HepG2 (cell line): Measurements from ENCODE around the gene RFX7. TPM values are rescaled to one million over a fixed set of nuclear protein-coding genes. Genes with fewer than 3 reads are reported as not detected.
A peak's percentile ranks its signal among the peaks of the same experiment; 100 is the strongest.

Experiments used
- ATAC-seq: fragments of 200-7000 bp; cut with Tn5 transposase; 3 replicates; pipeline ENCODE4 v1.9.1; 2020; ENCODE audit warnings: mild to moderate bottlenecking, moderate library complexity
- BruUV-seq: library from RNA; stranded (reverse); fragments of 400-500 nt; replicated peaks from 2 replicates; lab custom pipeline; 2021; lab: Mats Ljungman, UMichigan
- CTCF ChIA-PET: fragments of 300-600 bp; formaldehyde crosslinking; extraction: SDS; loops from one replicate; lab custom pipeline; 2021; ENCODE audit warnings: low total read pairs, inconsistent platforms, low intra/inter-chr PET ratio; lab: Yijun Ruan, JAX
- POLR2A ChIA-PET: fragments of 350-600 bp; sonication (Branson Sonifier 250); formaldehyde crosslinking; loops from one replicate; lab custom pipeline; 2020; ENCODE audit warnings: antibody characterized with exemption, inconsistent platforms; lab: Yijun Ruan, JAX
- DNase-seq: peaks from one replicate; pipeline ENCODE4 v3.0.0-alpha.2; 2015; ENCODE audit warnings: low spot score
- FAIRE-seq: peaks from 3 replicates; lab custom pipeline; 2011; peaks lifted over from hg19 to GRCh38; lab: Jason Lieb, UNC
- H2AFZ ChIP-seq: one replicate; pipeline ENCODE4 v1.6.1; 2011; ENCODE audit warnings: low read length, inconsistent platforms
- H3K27ac ChIP-seq: fragments of 300-600 bp; 3 replicates; pipeline ENCODE4 v1.8.0; 2011; ENCODE audit warnings: mixed run types, mild to moderate bottlenecking, mixed read lengths, low read length, inconsistent platforms; ENCODE audit not compliant: insufficient read depth; ENCODE audit errors: extremely low read length
- H3K27me3 ChIP-seq, 2 experiments: fragments of 200-600 bp in 1 of 2; 2 replicates in 1 of 2; 3 replicates in 1 of 2; pipeline versions ENCODE4 v1.6.0 to v1.8.0; 2011; ENCODE audit warnings: low read length in 2 of 2, mild to moderate bottlenecking in 2 of 2, moderate library complexity in 2 of 2, inconsistent platforms in 1 of 2; ENCODE audit not compliant: insufficient read depth in 2 of 2, control insufficient read depth in 1 of 2
- H3K36me3 ChIP-seq, 2 experiments: fragments of 200-600 bp in 1 of 2; replicated peaks in 1 of 2; 2 replicates in 1 of 2; 3 replicates in 1 of 2; pipeline versions ENCODE4 v1.5.1 to v1.8.0; 2011; ENCODE audit warnings: low read length in 2 of 2, inconsistent platforms in 1 of 2; ENCODE audit not compliant: insufficient read depth in 2 of 2, control insufficient read depth in 1 of 2
- H3K4me1 ChIP-seq: 2 replicates; pipeline ENCODE4 v1.5.1; 2012; ENCODE audit warnings: low read length, inconsistent platforms; ENCODE audit not compliant: insufficient read depth
- H3K4me2 ChIP-seq: 2 replicates; pipeline ENCODE4 v1.6.0; 2011; ENCODE audit warnings: low read depth, low read length, inconsistent platforms
- H3K4me3 ChIP-seq, 3 experiments: fragments of 200-600 bp in 1 of 3; sonication (generic), shearing (Covaris generic) in 1 of 3; replicated peaks in 1 of 3; 2 replicates each; pipeline ENCODE4 v1.5.1; 2011 to 2016; ENCODE audit warnings: low read length in 3 of 3, inconsistent platforms in 2 of 3, low read depth in 2 of 3, mild to moderate bottlenecking in 2 of 3, control low read depth in 1 of 3, mixed read lengths in 1 of 3; ENCODE audit not compliant: insufficient read depth in 1 of 3
- H3K79me2 ChIP-seq: one replicate; pipeline ENCODE4 v1.6.1; 2011; ENCODE audit warnings: low read length, inconsistent platforms; ENCODE audit not compliant: insufficient read depth
- H3K9ac ChIP-seq: 2 replicates; pipeline ENCODE4 v1.6.0; 2011; ENCODE audit warnings: mild to moderate bottlenecking, low read depth, low read length, inconsistent platforms; ENCODE audit not compliant: insufficient read depth
- H3K9me3 ChIP-seq: 2 replicates; pipeline ENCODE4 v1.5.1; 2012; ENCODE audit warnings: mild to moderate bottlenecking, low read length
- H4K20me1 ChIP-seq: 2 replicates; pipeline ENCODE4 v1.6.0; 2011; ENCODE audit warnings: inconsistent platforms, mild to moderate bottlenecking, low read length, moderate library complexity; ENCODE audit not compliant: insufficient read depth
- HMGXB3 ChIP-seq: sonication (generic); formaldehyde crosslinking; IDR thresholded peaks from 2 replicates; pipeline ENCODE4 v1.4.0; 2020; ENCODE audit warnings: missing genetic modification reagents, borderline replicate concordance
- KDM5A ChIP-seq: fragments of 200-600 bp; sonication (generic); IDR thresholded peaks from 2 replicates; pipeline ENCODE4 v1.7.0; 2018; ENCODE audit warnings: antibody characterized with exemption, mild to moderate bottlenecking, low read length, borderline replicate concordance
- PHF5A ChIP-seq: IDR thresholded peaks from one replicate; pipeline ENCODE4 v1.6.1; 2018; ENCODE audit warnings: low read depth, missing genetic modification reagents; ENCODE audit not compliant: unreplicated experiment
- SP4 ChIP-seq: sonication (generic); formaldehyde crosslinking; IDR thresholded peaks from 2 replicates; pipeline ENCODE4 v1.8.1; 2023; ENCODE audit warnings: mild to moderate bottlenecking, missing genetic modification reagents
- TOPORS ChIP-seq: sonication (generic); formaldehyde crosslinking; IDR thresholded peaks from 2 replicates; pipeline ENCODE4 v1.8.0; 2023; ENCODE audit warnings: mild to moderate bottlenecking, missing genetic modification reagents
- USF2 ChIP-seq, 2 experiments: sonication (generic) in 1 of 2; formaldehyde crosslinking in 1 of 2; IDR thresholded peaks; 2 replicates each; pipeline versions ENCODE4 v1.5.1 to v1.6.1; 2011 to 2020; ENCODE audit warnings: borderline replicate concordance in 1 of 2, low read depth in 1 of 2, low read length in 1 of 2, mild to moderate bottlenecking in 1 of 2, missing genetic modification reagents in 1 of 2, moderate library complexity in 1 of 2
- ZNF329 ChIP-seq: sonication (generic); formaldehyde crosslinking; IDR thresholded peaks from 2 replicates; pipeline ENCODE4 v1.9.0; 2021; ENCODE audit warnings: low read depth, mild to moderate bottlenecking, missing genetic modification reagents
- ZNF607 ChIP-seq: sonication (generic); formaldehyde crosslinking; IDR thresholded peaks from 2 replicates; pipeline ENCODE4 v1.5.1; 2020; ENCODE audit warnings: missing genetic modification reagents, mild to moderate bottlenecking, borderline replicate concordance
- WGBS: methylation state at CpG from one replicate; pipeline ENCODE4 v1.1.6; 2017; ENCODE audit warnings: low lambda C conversion rate; 5-methylcytosine and 5-hydroxymethylcytosine counted together
- in situ Hi-C: cut with HindIII; loops from 2 replicates; pipeline ENCODE4 v1.10.0; 2017; ENCODE audit warnings: low pct_unique_long_range_greater_than_20kb; ENCODE audit not compliant: extremely low pct_ligation_motif_present
- intact Hi-C: fragments of 100-400 bp; cut with micrococcal nuclease; formaldehyde crosslinking; loops from one replicate; pipeline ENCODE4 v1.10.0; 2022; ENCODE audit not compliant: unreplicated experiment
- polyA plus RNA-seq, 8 experiments: library from polyadenylated mRNA; depleted of rRNA in 3 of 8; stranded (reverse) in 7 of 8; unstranded in 1 of 8; fragments of >200 nt; fragmentation: Illumina TruSeq in 4 of 8; extraction: Trizol in 4 of 8; gene quantifications; 2 replicates each; pipeline versions ENCODE4 v1.2.1 to v1.2.3, GENCODE V29; 2011 to 2016; ENCODE audit warnings: low read depth in 4 of 8, missing spikeins in 1 of 8, mixed read lengths in 1 of 8; ENCODE audit not compliant: insufficient read depth in 1 of 8
- total RNA-seq, 5 experiments: library from RNA; depleted of rRNA; stranded (reverse); fragments of >200 nt; fragmentation: Illumina TruSeq; extraction: Trizol; gene quantifications; 2 replicates each; pipeline ENCODE4 v1.2.3, GENCODE V29; 2016; ENCODE audit warnings: low read depth in 1 of 5
- TF ChIP-seq, protein P1 (sequence below): sonication (generic); formaldehyde crosslinking; IDR thresholded peaks from 2 replicates; pipeline ENCODE4 v1.8.1; 2023; ENCODE audit warnings: mild to moderate bottlenecking, missing genetic modification reagents

RFX7 gene
- total and polyA plus RNA-seq, 2 of the 13 experiments (the other 11 are each of a cell fraction or from before 2014, with no cell fraction given) = 8.5 to 10.4 TPM

- peak; percentile 56; the same call in 1 of the 2 replicates for TF ChIP-seq HMGXB3 (CRISPR knock-in tag)
- no peak for TF ChIP-seq KDM5A
- no peak for TF ChIP-seq SP4
Measured at GRCh38 chr15:56244811-56245576, 1.3 kb upstream of the RFX7 start (continued).

DNA sequence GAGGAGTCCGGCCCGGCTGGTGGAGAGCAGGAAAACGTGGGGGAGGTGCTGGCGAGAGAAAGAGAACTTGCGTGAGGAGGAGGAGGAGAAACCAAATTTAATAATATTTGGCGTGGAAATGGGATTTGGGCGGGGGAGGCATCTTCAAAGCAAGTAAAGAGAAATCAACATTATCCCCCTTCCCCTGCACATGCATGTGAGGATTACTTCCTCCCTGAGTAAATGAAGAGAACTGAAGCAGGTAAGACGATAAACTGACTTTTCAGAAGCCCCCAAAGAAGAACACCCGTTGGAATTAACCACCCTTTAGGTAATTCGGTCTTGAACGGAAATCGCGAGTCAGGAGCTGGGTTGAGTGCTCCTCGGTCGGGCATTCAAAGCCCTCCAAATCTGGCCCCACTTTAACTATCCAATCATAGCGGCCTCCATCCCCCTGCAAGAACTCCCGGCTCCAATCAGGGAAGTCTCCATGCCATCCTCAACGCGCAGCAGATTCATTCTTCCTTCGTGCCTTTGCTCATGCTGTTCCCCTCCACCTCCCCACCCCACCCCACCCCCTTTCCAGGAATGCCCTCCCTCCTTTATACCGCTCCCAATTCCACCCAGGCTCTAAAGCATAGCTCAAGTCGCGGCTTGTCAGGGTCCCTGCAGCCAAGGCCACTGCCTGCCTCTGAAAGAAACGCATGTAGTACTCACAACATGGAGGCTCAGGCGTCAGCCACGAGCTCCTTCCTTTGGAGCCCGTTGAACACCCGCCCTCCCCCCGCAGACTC is 545 bp upstream of the RFX7 start:
- CTCF ChIA-PET = interaction anchor here (3.1 kb wide), 1 partner anchor 185 kb away, joined by 57 read pairs; no protein-coding TSS in a partner anchor
- TSS peak; percentile 34 for BruUV-seq
- peak overlapping the region; percentile 77 to 88 (median 84) for H3K4me3 ChIP-seq
- peak; percentile 8 for FAIRE-seq
- peak overlapping the region; percentile 95 for H3K4me2 ChIP-seq
- intact Hi-C loops = loop anchor here (5.0 kb wide), 1 partner anchor 57 kb away; no protein-coding TSS in a partner anchor
- peak overlapping the region; percentile 73 for H2AFZ ChIP-seq
- in situ Hi-C loops = no loop called here
- peak overlapping the region; percentile 98 for H3K27ac ChIP-seq
- no peaks in the 10 kb centered on the region; a peak in 1 of 5 replicates for H3K27me3 ChIP-seq
- H3K36me3 ChIP-seq = peaks cover 0 to 1% of the 10 kb centered on the region in 2 experiments; a peak in 2 of 5 replicates
- POLR2A ChIA-PET = interaction anchor here (0.7 to 1.4 kb wide), 4 partner anchors 12 to 221 kb away, joined by 3 to 8 read pairs (median 5); partner anchors contain the start of gene MNS1
- ATAC-seq = peak; percentile 78
- under 1% methylated on average over 27 of the region's 29 CpGs for WGBS
- peak; percentile 82 for DNase-seq
- peaks cover 42% of the 10 kb centered on the region for H3K79me2 ChIP-seq
- no peaks in the 10 kb centered on the region for H3K9me3 ChIP-seq
- peaks cover 26% of the 10 kb centered on the region for H3K4me1 ChIP-seq
- peak overlapping the region; percentile 76 for H3K9ac ChIP-seq
- no peaks in the 10 kb centered on the region; the same call in 1 of the 2 replicates for H4K20me1 ChIP-seq
- TF ChIP-seq TOPORS (CRISPR knock-in tag) (0 out of 2 replicates have a peak, but pooled peaks have one; percentile 8), PHF5A (CRISPR knock-in tag) (no peak), ZNF607 (CRISPR knock-in tag) (0 out of 2 replicates have a peak, but pooled peaks have one; percentile 38), ZNF329 (CRISPR knock-in tag) (0 out of 2 replicates have a peak, but pooled peaks have one; percentile 13), USF2 (IDR thresholded peaks at IDR 0.05; ENCODE audit: low read depth, low read length) (no peak), USF2 (CRISPR knock-in tag; IDR thresholded peaks at IDR 0.05; ENCODE audit: borderline replicate concordance) (no peak)
- TF ChIP-seq, protein P1, sequence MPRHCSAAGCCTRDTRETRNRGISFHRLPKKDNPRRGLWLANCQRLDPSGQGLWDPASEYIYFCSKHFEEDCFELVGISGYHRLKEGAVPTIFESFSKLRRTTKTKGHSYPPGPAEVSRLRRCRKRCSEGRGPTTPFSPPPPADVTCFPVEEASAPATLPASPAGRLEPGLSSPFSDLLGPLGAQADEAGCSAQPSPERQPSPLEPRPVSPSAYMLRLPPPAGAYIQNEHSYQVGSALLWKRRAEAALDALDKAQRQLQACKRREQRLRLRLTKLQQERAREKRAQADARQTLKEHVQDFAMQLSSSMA (CRISPR knock-in tag) = no peak
